ENCODE results near the gene VGLL3. TPM values are rescaled to one million over a fixed set of nuclear protein-coding genes. Genes with fewer than 3 reads are reported as not detected.
"Not testable (repeated sequence)": the region's sequence is repeated elsewhere in the genome, so short reads cannot be mapped to it uniquely, and the experiment has no call there.

Gene VGLL3
- polyA plus RNA-seq, 4 donors: 5.2 to 9.3 (median 7.1) TPM

GRCh38 chr3:86990012-86990733 lies 776 bp downstream of the VGLL3 start:
- DNase-seq (ENCODE audit: low read depth in 4 of 4, low spot score in 3 of 4): no peak

- no peak for DNase-seq (ENCODE audit: low read depth in 4 of 4, low spot score in 3 of 4)
These were observed 1.3 kb downstream of the VGLL3 start for GRCh38 chr3:86989611-86990010.

DNA sequence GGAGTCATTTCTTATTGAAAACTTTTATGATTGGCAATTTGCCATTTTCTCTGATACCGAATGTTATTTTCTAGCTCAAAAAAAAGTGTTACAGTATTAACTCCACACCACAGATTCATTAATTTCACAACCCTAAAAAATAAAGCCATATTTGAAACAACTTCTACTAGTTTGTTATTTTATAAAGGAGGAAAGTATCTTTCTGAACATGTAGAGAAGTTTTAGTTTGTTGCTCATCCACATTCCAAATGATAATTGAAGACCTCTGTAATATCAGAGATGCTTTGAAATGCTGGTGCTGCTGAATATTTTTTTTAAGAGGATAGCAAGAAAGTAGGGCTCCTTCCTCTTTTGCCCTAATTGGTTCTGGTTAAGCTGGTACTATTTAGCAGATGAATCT lies 1.9 kb downstream of the VGLL3 start:
- DNase-seq (ENCODE audit: low read depth in 4 of 4, low spot score in 3 of 4): no peak

- DNase-seq (ENCODE audit: low read depth in 4 of 4, low spot score in 3 of 4): no peak
These were observed 2.7 kb downstream of the VGLL3 start for GRCh38 chr3:86988235-86988634.

GRCh38 chr3:86987421-86987715 lies 3.6 kb downstream of the VGLL3 start:
- no peak for DNase-seq (ENCODE audit: low read depth in 4 of 4, low spot score in 3 of 4)

- DNase-seq (ENCODE audit: low read depth in 4 of 4, low spot score in 3 of 4): no peak
These were observed 4.1 kb downstream of the VGLL3 start for GRCh38 chr3:86986671-86987420.

- DNase-seq (ENCODE audit: low read depth in 4 of 4, low spot score in 3 of 4): no peak
These were observed 5.6 kb downstream of the VGLL3 start for GRCh38 chr3:86985181-86985826.

- DNase-seq (ENCODE audit: low read depth in 4 of 4, low spot score in 3 of 4): no peak
These were observed 6.7 kb downstream of the VGLL3 start for GRCh38 chr3:86984271-86984670.

GRCh38 chr3:86982883-86983282 lies 8.1 kb downstream of the VGLL3 start:
- DNase-seq (ENCODE audit: low read depth in 4 of 4, low spot score in 3 of 4): no peak

- no peak for DNase-seq (ENCODE audit: low read depth in 4 of 4, low spot score in 3 of 4)
These were observed 12.8 kb downstream of the VGLL3 start for GRCh38 chr3:86978111-86978551.

DNA sequence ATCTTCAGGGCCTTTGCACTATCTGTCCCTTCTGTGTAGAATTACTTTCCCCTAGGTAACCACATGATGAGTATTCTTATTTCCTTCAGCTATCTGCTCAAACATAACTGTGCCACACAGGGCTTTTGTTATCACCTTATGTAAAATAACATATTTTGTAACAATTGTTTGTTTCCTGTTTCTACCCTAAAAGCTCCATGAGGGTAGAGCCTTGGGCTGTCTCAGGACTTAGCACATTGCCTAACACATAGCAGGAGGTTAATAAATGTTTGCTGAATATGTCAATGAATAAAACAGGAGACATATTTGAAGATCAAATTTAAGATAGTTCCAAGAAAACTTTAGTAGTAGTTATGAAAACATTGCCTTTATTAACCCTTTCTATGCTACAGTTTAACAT lies 14.7 kb downstream of the VGLL3 start:
- DNase-seq (ENCODE audit: low read depth in 4 of 4, low spot score in 3 of 4): no peak

- DNase-seq (ENCODE audit: low read depth in 4 of 4, low spot score in 3 of 4): not testable (repeated sequence)
These were observed 16.8 kb downstream of the VGLL3 start for GRCh38 chr3:86974177-86974576.

GRCh38 chr3:86973440-86973839 lies 17.5 kb downstream of the VGLL3 start:
- DNase-seq (ENCODE audit: low read depth in 4 of 4, low spot score in 3 of 4): no peak

GRCh38 chr3:86969500-86970189 lies 21.3 kb downstream of the VGLL3 start:
- no peak for DNase-seq (ENCODE audit: low read depth in 4 of 4, low spot score in 3 of 4)

GRCh38 chr3:86968244-86968932 lies 22.6 kb downstream of the VGLL3 start:
- DNase-seq (ENCODE audit: low read depth in 4 of 4, low spot score in 3 of 4): no peak

- DNase-seq (ENCODE audit: low read depth in 4 of 4, low spot score in 3 of 4): no peak
These were observed 23.9 kb downstream of the VGLL3 start for GRCh38 chr3:86967062-86967461.

DNA sequence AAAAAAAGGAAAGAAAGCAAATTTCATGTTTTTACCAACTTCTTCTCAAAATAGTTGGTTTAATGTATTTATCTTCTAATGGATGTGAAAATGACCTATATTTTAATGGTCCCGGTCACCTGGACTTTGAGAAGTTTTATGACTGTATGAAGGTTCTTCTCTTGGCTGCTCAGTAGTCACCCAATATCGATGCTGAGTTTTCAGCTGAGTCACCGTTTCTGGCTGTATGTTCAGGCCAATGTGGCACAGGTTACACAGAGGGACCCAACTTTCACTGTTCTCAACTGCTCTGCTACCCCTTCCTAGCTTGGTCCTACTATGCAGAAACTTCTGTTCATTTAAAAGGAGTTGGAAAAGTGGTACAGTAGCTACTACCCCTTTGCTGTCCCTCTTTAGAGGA lies 25.8 kb downstream of the VGLL3 start:
- DNase-seq (ENCODE audit: low read depth in 4 of 4, low spot score in 3 of 4): no peak

GRCh38 chr3:86963611-86964010 lies 27.3 kb downstream of the VGLL3 start:
- DNase-seq (ENCODE audit: low read depth in 4 of 4, low spot score in 3 of 4): no peak

DNA sequence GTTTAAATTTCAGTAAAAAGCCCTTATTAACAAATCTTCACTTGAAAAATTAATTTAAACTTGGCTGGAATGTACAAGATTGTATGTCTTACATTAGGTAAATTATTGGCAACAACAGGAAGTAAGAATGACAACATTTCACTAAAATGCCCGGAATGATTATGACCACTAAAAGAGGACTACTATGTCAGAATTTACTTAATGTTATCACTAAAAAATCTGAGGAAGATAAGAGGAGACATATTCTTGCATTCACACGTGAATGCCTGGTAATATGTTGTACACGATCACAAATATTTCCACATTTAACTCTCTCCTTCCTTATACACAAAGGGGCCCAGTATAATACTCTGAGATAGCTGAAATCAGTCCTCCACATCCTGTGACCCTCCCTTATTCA lies 29.7 kb downstream of the VGLL3 start:
- no peak for DNase-seq (ENCODE audit: low read depth in 4 of 4, low spot score in 3 of 4)

- no peak for DNase-seq (ENCODE audit: low read depth in 4 of 4, low spot score in 3 of 4)
These were observed 30.4 kb downstream of the VGLL3 start for GRCh38 chr3:86960550-86960949.

DNA sequence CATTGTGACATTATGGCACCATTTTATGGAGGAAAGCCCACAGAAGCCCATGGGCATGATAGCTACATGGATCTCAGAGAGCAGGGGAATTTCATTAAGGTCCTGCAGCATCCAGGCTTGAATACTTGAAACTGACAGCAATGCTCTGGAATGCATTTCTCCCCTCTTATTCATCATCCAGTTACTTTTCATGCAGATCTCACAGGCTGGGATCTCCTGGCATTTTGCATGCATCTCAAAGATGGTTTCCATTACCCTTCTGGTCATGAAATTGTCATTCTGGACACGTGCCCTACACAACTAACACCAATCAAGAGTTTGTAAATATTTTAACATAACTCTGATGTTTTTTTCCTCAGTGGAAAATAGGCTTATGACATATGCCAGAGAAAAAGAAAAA lies 32.4 kb downstream of the VGLL3 start:
- no peak for DNase-seq (ENCODE audit: low read depth in 4 of 4, low spot score in 3 of 4)

Measured in left renal pelvis (tissue), 4 donors.